GM18873 (cell line): ENCODE results near the gene DIP2C.

Source experiments
- ATAC-seq: cut with Tn5 transposase; IDR thresholded peaks from one replicate; pipeline ENCODE4 v1.9.1; 2021; ENCODE audit warnings: mild to moderate bottlenecking, moderate library complexity, moderate number of reproducible peaks; ENCODE audit not compliant: unreplicated experiment, low FRiP score

DIP2C gene

GRCh38 chr10:244227-244626 lies 445.2 kb downstream of the DIP2C start:
- ATAC-seq: no peak

DNA sequence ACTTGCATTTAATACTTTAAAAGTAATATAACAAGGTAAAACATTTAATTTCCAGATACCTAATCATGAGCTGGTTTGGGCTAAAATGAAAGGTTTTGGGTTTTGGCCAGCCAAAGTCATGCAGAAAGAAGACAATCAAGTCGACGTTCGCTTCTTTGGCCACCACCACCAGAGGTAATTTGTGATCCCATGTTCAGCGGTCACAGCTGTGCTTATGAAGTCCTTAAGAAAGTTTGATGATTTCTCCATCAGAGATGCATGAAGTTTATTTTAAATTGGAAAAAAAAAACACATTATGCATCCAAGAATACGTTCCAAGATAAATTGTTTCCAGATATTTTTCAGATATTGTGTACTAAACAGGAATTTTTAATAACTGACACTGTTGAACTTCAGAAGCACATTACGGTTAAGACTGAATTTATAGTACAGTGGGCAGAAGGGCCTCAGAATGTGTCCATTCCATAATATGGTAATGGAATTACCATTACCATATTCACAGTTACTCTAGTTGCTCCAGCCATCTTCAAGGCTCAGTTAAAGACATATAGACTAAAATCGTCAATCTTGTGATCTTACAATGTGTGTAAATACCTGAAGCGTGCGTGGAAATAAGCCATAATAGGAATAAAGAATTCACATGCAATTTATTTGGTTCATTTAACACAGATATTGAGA lies 447.4 kb downstream of the DIP2C start:
- no peak for ATAC-seq

GRCh38 chr10:241451-241850 lies 448.0 kb downstream of the DIP2C start:
- ATAC-seq: no peak

GRCh38 chr10:239109-239508 lies 450.4 kb downstream of the DIP2C start:
- no peak for ATAC-seq

DNA sequence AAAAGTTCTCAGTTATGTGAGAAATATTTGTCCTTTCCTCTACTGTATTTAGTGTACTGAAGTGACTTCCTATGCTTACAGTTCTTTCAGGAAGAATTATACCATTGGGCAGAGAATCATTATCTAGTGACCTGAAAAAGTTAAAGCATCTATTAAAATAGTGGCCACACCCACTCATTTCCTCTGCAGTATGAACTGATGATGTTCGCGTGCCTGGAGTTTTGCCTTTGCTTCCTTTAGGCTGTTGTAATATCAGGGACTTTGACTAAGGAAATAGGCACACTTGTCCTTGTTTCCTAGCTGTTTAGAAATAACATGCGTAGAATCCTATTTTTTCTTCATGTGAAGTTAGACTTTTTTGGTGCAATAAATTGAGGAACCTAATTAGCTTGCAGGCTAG lies 453.6 kb downstream of the DIP2C start:
- ATAC-seq: no peak

GRCh38 chr10:234708-235406 lies 454.6 kb downstream of the DIP2C start:
- no peak for ATAC-seq

- ATAC-seq: no peak
Measured at GRCh38 chr10:232878-233277, 456.6 kb downstream of the DIP2C start.

DNA sequence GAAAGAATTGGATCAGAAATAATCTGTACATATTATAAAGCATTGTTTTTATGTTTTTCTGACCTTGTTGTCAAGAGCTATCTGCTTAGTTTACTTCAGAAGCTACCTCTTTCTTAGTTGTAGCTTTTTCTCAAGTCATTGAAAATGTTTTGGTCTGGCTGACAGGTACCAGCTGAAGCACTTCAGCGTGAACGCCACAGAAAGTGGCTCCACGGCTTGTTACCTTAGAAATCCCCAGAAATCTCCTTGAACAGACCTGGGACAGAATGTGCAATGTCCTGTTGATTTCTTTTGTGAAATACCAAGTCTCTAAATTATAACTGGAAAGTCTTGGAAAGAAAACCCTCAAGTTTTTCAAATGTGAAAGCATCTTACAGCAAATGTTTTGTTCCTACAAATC lies 457.4 kb downstream of the DIP2C start:
- ATAC-seq: no peak

- ATAC-seq: no peak
Measured at GRCh38 chr10:230758-231157, 458.7 kb downstream of the DIP2C start.

GRCh38 chr10:228366-228765 lies 461.1 kb downstream of the DIP2C start:
- no peak for ATAC-seq

GRCh38 chr10:227014-227413 lies 462.5 kb downstream of the DIP2C start:
- no peak for ATAC-seq

DNA sequence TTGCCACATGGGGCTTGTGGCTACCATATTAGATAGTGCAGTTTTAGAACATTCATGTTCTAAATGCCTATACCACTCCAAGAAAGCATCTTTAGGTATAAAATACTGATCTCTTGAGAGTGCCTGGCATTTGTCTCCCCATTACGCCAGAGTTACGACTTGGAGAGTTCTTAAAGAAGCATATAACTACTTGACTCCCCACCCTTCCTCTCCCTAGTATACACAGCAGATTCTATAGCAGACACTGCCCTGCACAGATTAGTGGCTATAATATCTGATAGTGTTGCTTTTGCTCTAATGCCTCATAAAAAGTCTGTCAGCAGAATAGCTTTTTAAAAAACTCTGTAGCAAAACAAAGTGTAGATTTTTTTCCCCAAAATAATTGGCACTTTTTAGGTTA lies 463.4 kb downstream of the DIP2C start:
- no peak for ATAC-seq

- no peak for ATAC-seq
Measured at GRCh38 chr10:224571-224970, 464.9 kb downstream of the DIP2C start.
